IMR-90 (cell line): ENCODE measurements around the gene UCHL5.

Experiments used
- CEBPB ChIP-seq: IDR thresholded peaks from 2 replicates; pipeline ENCODE4 v1.6.1; 2012; ENCODE audit warnings: low read depth, low read length, improper control_type of control experiment
- CHD1 ChIP-seq: IDR thresholded peaks from 2 replicates; pipeline ENCODE4 v1.6.1; 2012; ENCODE audit warnings: low read depth, low read length, improper control_type of control experiment
- CTCF ChIP-seq: conservative IDR thresholded peaks from 2 replicates; pipeline ENCODE4 v1.5.1; 2012; ENCODE audit warnings: mild to moderate bottlenecking, low read depth, low read length, improper control_type of control experiment
- FOS ChIP-seq: fragments of 150-350 bp; IDR thresholded peaks from 2 replicates; pipeline ENCODE4 v1.6.1; 2016; ENCODE audit warnings: low read depth, low read length
- MAFK ChIP-seq: IDR thresholded peaks from 2 replicates; pipeline ENCODE4 v1.6.1; 2012; ENCODE audit warnings: low read depth, low read length, improper control_type of control experiment
- MXI1 ChIP-seq: IDR thresholded peaks from 2 replicates; pipeline ENCODE4 v1.6.1; 2012; ENCODE audit warnings: low read depth, mild to moderate bottlenecking, low read length, moderate library complexity, borderline replicate concordance
- POLR2A ChIP-seq: IDR thresholded peaks from 2 replicates; pipeline ENCODE4 v1.6.1; 2012; ENCODE audit warnings: mild to moderate bottlenecking, low read depth, low read length
- RCOR1 ChIP-seq: IDR thresholded peaks from 2 replicates; pipeline ENCODE4 v1.6.1; 2012; ENCODE audit warnings: mild to moderate bottlenecking, low read length, improper control_type of control experiment; ENCODE audit not compliant: insufficient replicate concordance
- RFX5 ChIP-seq: IDR thresholded peaks from 2 replicates; pipeline ENCODE4 v1.8.0; 2012; ENCODE audit warnings: low read depth, mild to moderate bottlenecking, low read length, moderate library complexity
- SMC3 ChIP-seq: fragments of 150-350 bp; IDR thresholded peaks from 2 replicates; pipeline ENCODE4 v1.6.1; 2016; ENCODE audit warnings: low read depth, mild to moderate bottlenecking, antibody characterized with exemption, low read length, moderate library complexity
- USF2 ChIP-seq: fragments of 150-350 bp; IDR thresholded peaks from 2 replicates; pipeline ENCODE4 v1.6.1; 2017; ENCODE audit warnings: mild to moderate bottlenecking, antibody characterized with exemption, low read length, low read depth

- TF ChIP-seq CTCF (no peak), POLR2A (no peak), SMC3 (no peak), RFX5 (no peak), RCOR1 (no peak), USF2 (no peak), CEBPB (no peak), MAFK (no peak), CHD1 (no peak), FOS (0 out of 2 replicates have a peak, but pooled peaks have one; percentile 31), MXI1 (no peak)
These were observed 75.7 kb downstream of the UCHL5 start for GRCh38 chr1:192983349-192983980.
